ENCODE measurements around the gene ATN1.

ATN1 gene

DNA sequence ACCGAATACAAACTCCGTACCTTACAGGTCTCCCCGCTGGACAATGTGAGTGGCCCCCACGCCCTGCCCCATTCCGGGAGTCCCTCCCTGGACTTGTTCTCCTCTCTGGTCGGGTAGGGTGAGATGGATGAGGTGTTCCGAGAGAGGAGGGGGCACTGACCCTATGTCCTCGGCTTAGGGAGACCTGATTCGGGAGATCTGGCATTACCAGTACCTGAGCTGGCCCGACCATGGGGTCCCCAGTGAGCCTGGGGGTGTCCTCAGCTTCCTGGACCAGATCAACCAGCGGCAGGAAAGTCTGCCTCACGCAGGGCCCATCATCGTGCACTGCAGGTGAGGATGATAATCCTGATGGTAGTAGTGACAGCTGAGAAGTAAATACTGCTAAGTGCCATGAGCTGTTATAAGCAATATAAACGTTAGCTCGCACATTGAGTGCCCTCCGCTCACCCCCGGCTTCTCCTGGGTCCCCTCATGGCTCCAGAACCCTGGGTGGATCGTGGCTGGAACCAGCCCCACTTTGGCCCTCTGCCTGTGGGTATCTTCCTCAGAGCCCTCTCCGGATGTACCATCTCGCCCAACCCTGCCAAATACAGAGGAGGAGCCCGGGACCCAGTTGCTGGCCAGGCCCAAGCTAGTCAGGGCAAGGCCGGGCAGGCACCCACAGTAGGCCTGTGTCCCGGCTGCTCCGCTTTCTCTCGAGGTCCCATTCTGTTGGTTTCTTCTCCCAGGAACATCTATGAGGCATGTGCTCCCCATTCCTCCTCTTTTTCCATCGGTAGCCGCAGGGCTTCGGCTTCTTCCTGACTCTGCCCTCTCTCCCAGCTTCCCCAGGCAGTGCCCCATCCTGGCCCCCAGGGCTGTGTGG is 30.2 kb downstream of the ATN1 start:
- DNase-seq (ENCODE audit: low read depth in 2 of 2, low spot score in 1 of 2) = no peak

DNA sequence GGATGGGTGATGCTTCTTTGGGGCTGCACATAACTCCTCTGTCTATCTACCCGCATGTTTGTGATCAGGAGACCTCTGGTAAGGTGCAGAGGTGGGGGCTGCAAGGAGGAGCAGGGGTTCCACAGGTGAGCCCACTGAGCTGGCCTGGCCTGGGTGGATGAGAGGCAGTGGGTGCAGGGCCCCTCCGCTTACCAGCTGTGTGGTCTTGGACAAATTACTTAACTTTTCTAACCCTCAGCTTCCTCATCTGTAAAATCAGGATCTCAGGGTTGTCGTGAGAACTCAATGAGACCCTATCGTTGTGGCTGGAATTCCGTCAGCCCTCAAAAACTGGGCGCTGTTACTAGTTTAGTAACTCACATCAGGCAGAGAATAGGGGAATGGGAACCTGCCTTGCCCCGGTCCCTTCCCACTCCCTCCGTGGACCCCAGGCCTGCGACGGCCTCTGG is 30.9 kb downstream of the ATN1 start:
- no peak for DNase-seq (ENCODE audit: low read depth in 2 of 2, low spot score in 1 of 2)

DNA sequence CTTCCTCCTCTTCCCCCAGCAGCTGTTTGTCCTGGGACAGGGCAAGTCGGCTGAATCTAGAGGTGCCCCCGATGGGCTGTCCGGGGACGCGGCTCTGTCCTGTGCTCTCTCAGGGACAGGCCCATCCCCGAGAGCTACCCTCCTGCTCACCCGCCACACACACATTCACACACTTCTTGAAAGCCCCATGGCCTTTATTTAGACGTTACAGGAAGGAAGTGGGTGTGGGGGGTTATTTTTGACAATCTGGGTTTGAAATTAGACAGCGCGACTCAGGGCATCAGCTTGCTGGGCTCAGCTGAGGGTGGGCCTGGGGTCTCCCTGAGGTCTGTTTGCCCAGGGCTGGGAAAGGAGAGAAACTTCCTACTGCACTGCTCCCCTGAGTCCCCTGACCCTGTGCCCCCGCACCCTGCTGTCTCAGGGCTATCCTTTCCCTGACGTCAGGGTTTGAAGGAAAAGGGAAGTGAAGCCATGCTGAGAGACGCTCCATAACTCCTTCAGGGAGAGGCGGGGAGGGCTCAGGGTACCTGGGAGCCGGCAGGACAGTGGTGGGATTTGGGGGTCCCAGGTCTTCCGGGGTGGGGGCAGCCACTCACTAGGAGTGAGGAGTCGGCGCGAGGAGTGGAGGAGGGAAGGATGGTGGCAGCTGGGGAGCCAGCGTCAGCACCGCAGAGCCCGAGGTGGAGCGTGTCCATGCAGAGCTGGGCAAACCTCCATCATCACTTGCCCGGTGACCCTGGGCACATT is 31.5 kb downstream of the ATN1 start:
- no peak for DNase-seq (ENCODE audit: low read depth in 2 of 2, low spot score in 1 of 2)

DNA sequence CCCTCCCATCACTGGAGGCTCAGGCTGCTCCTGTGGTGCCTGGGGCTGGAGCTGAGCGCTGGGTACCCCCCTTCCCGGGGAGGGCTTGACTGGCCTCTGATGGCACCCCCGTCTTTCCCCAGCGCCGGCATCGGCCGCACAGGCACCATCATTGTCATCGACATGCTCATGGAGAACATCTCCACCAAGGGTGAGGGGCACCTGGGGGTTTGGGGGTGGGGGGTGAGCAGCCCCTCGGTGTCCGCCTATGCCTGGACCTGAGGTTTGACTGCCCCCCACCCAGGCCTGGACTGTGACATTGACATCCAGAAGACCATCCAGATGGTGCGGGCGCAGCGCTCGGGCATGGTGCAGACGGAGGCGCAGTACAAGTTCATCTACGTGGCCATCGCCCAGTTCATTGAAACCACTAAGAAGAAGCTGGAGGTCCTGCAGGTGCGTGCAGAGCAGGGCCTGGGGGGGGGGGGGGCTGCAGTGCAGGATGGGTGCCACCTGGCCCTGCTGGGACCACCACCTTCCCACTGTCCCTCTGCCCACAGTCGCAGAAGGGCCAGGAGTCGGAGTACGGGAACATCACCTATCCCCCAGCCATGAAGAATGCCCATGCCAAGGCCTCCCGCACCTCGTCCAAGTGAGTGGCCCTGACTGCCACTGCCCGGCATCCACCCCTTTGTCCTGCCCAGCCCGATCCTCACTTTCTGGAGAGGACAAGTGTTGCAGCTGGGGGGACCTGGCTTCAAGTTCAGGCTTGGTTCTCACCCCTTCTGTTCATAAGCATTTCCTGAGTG is 32.2 kb downstream of the ATN1 start:
- no peak for DNase-seq (ENCODE audit: low read depth in 2 of 2, low spot score in 1 of 2)

DNA sequence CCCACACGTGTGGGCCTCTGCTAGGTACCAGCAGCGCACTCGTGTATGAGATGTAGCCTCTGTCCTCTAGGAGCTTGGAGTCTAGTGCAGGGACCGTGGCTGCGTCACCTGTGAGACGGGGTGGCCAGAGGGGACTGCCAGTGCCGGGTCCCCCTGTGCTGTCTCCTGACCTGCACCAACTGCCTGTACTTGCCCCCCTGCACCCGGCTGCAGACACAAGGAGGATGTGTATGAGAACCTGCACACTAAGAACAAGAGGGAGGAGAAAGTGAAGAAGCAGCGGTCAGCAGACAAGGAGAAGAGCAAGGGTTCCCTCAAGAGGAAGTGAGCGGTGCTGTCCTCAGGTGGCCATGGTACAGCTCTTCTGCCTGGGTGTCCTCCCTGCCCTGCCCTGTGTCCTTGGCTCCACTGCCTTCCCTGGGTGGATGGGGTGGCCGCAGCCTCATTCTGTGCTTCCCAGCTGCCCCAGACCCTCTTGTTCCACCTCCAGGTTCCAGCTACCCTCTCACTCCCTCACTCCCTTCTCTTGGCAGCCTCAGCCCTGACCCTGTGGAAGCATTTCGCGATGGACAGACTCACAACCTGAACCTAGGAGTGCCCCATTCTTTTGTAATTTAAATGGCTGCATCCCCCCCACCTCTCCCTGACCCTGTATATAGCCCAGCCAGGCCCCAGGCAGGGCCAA is 33.0 kb downstream of the ATN1 start:
- no peak for DNase-seq (ENCODE audit: low read depth in 2 of 2, low spot score in 1 of 2)

DNA sequence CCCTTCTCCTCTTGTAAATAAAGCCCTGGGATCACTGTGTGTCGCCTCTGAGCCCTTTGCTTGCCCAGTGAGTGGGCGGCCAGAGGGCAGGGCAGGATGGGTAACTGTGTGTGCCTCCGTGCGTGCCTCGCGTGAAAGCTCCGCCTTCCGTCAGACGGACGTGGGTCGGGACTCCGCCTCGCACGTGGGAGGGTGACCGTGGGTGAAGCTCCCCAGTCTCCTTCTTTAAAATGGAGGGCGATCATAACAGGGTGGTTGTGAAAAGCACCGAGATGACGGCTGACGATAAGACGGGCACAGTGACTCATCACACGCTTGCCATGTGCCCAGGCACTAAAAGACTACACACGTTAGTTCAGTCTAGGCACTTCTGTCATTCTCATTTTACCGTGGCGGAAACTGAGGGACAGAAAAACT is 33.5 kb downstream of the ATN1 start:
- peak in 1 of 2 donors; percentile 83 for DNase-seq (ENCODE audit: low read depth in 2 of 2, low spot score in 1 of 2)

DNA sequence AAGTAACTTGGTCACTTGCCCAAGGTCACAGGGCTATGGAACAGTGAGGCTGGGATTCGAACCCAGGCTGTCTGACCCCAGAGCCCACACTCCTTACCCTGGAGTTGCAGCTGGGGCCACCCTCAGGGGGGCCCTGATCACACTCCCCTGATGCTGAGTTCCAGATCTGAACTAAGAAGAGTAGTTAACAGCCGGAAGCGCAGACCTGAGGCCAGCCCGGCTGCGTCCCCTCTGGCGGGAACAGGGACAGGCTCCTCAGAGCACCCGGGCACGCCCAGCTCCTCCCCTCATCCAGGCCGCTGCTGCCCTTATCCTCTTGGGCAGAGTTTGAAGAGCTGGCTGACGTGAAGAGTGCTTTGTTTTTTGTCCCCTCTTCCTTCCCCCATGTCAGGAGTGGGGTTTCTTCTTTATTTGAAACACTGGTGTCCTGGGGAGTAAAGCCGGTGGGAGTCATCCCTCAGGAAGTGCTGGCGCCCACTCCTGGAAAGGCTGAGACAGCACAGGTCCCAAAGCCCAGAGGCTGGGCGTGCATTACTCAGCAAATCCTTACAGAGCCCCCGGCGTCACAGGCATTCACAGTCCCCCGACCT is 34.0 kb downstream of the ATN1 start:
- no peak for DNase-seq (ENCODE audit: low read depth in 2 of 2, low spot score in 1 of 2)

DNA sequence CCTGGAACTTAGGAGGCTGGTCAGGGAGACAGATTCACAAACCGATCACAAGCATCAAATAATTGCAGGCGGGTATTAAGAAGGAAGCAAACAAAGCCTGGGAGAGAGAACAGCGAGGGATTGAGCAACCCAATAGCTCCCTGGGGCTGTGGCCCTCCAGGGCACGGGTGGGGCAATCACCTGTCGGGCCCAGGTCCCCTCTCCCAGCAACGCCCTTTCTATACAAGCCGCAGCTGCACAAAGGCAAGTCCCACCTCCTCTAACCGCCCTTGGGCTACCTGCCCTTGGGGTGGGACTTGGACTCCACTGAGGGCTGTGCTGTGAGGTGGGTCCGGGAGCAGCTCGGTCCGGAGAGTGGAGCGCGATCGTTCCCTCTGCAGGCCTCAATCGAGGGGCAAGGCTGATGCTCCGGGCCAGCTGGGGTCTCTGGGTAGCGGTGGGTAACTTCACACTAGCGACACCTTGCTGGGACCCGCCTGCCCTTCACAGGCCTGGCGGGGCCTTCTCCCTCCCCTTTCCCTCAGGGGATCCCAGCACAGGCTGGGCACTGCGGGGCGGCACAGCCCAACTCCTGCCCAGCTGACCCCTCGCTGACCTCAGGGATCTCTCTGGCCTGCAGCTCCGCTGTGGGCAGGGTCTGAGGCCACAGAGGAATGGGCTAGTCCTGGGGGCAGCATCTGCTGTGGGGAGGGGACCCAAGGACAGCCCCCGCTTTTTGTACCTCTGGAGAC is 34.7 kb downstream of the ATN1 start:
- no peak for DNase-seq (ENCODE audit: low read depth in 2 of 2, low spot score in 1 of 2)

DNA sequence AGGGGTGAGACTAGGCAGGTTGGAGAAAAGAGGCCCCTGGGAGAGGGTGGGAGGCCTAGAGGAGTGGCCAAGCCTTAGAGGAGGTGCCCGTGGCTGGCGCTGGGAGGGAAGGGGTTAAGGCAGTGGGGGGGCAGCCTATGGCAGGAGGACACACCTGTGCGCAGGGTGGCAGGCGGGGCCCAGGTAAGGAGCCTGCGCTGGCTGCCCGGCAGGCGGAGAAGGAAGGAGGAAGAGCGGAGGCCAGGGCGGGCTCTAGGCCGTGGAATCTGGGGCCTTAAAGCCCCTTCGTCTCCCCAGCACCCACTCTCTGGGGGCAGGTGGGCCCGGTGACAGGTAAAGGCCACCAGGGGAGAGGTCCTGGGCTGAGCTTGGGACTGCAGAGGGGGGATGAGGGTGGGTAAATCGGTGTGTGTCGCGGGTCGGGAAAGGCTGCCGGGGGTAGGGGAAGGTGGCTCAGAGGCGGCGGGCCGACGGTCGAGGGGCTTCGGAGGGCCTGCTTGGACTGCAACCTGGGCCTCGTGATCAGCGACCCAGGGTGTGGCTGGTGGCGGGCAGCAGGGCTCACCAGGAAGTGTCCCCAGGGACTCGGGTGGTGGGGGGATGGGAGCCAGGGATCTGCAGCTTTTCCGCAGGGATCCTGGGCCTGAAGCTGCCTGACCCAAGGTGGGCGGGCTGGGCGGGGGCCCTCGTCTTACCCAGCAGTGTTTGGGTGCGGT is 35.4 kb downstream of the ATN1 start:
- no peak for DNase-seq (ENCODE audit: low read depth in 2 of 2, low spot score in 1 of 2)

DNA sequence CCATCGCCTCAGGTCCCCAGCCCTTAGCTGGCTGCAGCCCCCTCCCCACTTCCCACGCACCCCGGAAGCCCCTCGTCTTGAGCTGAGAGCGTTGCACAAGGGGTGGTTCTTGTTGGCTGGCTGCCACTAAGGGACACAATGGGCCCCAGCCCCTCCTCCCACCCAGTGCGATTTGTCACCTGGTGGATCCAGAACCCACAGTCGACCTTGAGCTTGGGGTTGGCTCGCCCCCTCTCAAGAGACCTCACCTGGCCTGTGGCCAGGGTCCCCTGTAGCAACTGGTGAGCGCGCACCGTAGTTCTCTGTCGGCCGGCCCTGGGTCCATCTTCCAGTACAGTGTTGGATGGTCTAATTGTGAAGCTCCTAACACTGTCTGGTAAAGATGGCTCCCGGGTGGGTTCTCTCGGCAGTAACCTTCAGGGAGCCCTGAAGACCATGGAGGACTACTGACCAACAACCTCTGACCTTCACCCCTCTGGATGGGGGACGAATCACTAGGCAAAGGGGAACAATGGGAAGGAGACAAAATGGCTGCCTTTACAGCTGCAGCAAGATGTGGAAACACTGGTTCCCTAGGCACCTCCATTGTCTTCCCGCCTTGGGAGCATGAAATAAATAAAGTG is 36.1 kb downstream of the ATN1 start:
- no peak for DNase-seq (ENCODE audit: low read depth in 2 of 2, low spot score in 1 of 2)

DNA sequence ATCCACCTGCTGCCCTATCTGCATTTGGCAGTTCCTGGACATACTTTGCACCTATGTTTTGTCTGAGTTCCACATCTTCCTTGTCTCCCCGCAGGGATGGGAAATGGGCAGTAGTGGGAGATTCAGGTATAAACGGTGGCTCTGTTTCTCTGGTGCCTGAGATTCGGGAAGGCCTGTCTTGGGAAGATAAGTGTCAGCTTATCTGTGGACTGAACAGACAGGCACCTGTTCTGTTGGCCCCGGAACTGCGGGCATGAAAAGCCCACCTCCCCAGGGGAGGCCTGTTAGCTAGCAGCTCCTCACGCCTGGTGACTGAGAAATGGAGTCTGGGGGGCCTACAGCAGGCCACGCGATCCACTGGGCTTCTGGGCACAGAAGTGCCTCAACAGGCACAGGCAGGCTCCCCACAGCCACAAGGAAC is 36.9 kb downstream of the ATN1 start:
- DNase-seq (ENCODE audit: low read depth in 2 of 2, low spot score in 1 of 2) = no peak

DNA sequence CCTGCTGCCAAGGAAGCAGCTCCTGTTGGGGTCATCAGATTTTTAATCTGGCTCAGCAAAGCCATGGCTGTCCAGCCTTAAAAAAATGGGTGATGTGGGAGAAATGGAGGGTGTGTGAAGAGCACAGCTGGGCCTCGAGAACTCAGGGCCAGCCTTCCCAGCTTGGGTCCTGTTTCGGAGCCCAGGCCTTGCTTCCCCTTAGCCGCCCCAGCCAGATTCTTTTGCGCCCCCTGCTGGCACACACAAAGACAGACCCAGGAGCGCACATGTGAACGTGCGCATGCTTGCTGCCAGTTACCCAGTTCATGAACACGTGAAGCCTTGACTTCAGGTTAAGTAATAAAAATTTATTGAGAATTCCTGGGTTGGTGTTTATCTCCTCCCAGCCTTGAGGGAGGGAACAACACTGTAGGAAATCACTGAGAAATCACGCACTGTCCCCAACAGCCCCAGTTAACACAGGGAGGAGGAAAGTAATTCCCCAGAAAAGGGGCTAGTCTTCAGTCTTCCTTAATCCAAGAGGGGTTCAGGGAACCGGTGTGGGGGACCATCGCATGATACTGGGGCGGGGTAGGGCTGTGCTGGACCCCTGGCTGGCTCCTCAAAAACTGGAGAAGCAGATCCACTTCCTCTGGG is 37.4 kb downstream of the ATN1 start:
- DNase-seq (ENCODE audit: low read depth in 2 of 2, low spot score in 1 of 2) = peak in 1 of 2 donors; percentile 82

DNA sequence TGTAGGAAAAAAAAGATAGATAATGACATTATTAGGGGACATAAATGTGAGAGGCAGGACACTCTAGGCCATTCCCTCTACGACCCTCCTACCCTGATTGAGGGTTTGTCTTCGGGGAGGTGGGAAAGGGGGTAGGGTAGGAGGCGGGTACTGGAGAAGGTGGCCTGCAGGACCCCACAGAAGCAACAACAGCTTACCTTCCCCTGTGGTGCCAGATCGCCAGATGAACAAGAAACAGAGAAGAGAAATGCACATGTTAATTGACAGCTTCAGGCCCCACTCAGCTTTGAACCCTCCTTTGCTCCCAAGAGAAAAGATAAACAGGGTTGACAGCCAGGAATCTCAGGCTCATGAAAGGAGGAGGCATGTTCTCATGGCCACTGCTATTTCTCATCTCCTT is 38.0 kb downstream of the ATN1 start:
- DNase-seq (ENCODE audit: low read depth in 2 of 2, low spot score in 1 of 2) = no peak

DNA sequence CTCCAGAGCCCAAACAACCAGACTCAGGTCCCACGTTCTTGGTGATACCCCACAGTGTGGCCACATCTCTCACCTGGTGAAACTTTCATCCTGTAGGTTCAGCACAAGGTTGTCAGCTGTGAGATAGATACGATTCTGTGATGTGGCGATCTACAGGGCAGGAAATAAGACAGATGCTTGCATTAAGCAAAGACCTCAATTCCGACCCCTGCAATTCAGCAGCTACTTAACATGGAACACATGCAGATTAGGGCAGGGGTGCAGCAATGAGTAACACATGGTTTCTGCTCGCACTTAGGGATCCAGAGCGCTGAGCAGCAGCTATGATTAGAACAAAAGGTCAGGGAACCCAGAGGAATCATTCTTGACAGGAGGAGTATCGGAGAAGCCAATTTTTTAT is 38.6 kb downstream of the ATN1 start:
- DNase-seq (ENCODE audit: low read depth in 2 of 2, low spot score in 1 of 2) = no peak

DNA sequence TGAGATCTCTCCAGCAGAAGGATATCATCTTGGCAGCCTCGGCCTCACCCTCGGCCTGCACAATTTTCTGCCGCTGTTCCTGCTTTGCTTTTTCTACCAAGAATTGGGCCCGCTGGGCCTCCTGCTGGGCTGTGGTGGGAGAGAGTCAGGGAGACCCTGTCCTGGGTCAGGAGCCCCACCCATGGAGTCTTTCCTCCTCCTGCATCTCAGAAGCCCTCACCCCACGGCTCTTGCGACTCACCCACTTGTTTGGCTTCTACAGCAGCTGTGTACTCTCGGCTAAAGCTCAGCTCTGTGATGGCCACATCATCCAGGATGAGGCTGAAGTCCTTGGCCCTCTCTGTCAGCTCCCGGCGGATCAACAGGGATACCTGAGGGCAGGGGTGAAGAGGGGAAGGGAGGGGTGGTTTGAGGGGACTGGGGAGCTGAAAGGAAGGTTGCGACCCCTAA is 39.9 kb downstream of the ATN1 start:
- DNase-seq (ENCODE audit: low read depth in 2 of 2, low spot score in 1 of 2) = no peak

DNA sequence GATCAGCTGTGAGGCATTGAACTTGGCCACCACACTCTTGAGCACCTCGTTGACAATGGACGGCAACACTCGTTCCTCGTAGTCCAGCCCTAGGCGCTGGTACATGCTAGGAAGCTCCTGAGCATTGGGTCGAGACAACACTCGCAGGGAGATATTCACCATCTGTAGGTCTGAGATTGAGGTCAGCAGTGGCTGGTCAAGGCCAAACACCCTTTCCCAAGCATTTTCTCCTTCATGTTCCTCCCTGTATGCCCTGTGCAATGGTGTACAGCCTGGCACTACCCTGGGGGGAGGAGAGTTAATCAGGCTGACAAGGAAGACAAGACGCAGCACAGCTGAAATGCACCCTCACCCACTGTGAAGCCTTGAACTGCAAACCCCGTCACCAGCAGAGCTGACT is 40.7 kb downstream of the ATN1 start:
- no peak for DNase-seq (ENCODE audit: low read depth in 2 of 2, low spot score in 1 of 2)

DNA sequence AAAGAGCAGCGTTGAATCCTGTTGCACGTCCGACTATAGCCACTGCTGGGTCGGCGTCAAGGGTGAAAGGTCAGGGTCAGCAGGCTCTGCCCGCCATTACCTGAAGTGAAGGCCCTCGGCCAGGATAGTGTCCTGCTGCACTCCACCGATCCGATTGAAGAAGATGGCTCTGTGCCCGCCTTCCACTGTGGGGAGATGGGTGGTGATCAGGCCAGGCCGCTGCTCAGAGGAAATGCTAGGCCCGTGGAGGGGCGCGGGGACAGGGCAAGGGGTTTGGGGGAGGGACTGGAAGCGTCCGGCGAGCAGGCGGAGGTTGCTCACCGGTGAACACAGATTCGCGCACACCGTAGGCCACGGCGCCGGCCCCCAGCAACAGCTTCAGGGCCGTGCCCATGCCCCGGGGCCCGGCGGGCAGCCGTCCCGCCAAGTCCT is 42.4 kb downstream of the ATN1 start:
- DNase-seq (ENCODE audit: low read depth in 2 of 2, low spot score in 1 of 2) = no peak

DNA sequence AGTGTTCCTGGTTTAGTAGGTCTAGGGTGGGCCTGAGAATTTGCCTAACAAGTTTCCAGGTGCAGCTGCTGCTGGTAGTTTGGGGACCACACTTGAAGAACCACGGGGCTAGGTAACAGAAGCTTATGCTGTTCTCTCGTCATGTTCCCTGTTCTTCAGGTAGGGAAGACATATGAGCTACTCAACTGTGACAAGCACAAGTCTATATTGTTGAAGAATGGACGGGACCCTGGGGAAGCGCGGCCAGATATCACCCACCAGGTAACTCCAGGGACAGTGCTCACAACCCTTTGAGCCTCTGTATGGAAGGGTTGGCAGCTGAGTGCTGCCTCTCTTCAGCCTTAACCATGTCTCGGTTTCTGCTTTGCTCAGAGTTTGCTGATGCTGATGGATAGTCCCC is 46.4 kb downstream of the ATN1 start:
- no peak for DNase-seq (ENCODE audit: low read depth in 2 of 2, low spot score in 1 of 2)
